GM10847 (cell line): Measurements from ENCODE around the gene MYB.

ENCODE experiments used
- POLR2A ChIP-seq: IDR thresholded peaks from 2 replicates; pipeline ENCODE4 v1.6.1; 2011; ENCODE audit not compliant: insufficient read length; ENCODE audit errors: extremely low read depth

The MYB gene

GRCh38 chr6:135182071-135183001, 1.2 kb downstream of the MYB start:
- TF ChIP-seq POLR2A, result peak; percentile 20

- peak; percentile 17 for TF ChIP-seq POLR2A
These were observed 2.0 kb downstream of the MYB start for GRCh38 chr6:135183002-135183531.

- TF ChIP-seq POLR2A, result no peak
These were observed 2.7 kb downstream of the MYB start for GRCh38 chr6:135183532-135184440.

GRCh38 chr6:135185483-135185882, 4.4 kb downstream of the MYB start:
- no peak for TF ChIP-seq POLR2A

GRCh38 chr6:135186255-135186654, 5.1 kb downstream of the MYB start:
- TF ChIP-seq POLR2A, result no peak

GRCh38 chr6:135187372-135187771, 6.3 kb downstream of the MYB start:
- TF ChIP-seq POLR2A, result no peak

GRCh38 chr6:135188718-135189117, 7.6 kb downstream of the MYB start:
- TF ChIP-seq POLR2A, result no peak

- no peak for TF ChIP-seq POLR2A
These were observed 8.2 kb downstream of the MYB start for GRCh38 chr6:135189344-135189743.

GRCh38 chr6:135191508-135192255, 10.6 kb downstream of the MYB start:
- no peak for TF ChIP-seq POLR2A

GRCh38 chr6:135192256-135193174, 11.4 kb downstream of the MYB start:
- no peak for TF ChIP-seq POLR2A

GRCh38 chr6:135193221-135193620, 12.1 kb downstream of the MYB start:
- no peak for TF ChIP-seq POLR2A

GRCh38 chr6:135195041-135195440, 13.9 kb downstream of the MYB start:
- no peak for TF ChIP-seq POLR2A

GRCh38 chr6:135195522-135195921, 14.4 kb downstream of the MYB start:
- no peak for TF ChIP-seq POLR2A
